Fibroblast of lung (primary cell): ENCODE measurements around the gene HAAO.

ENCODE experiments used
- EZH2 ChIP-seq: IDR thresholded peaks from 2 replicates; pipeline ENCODE4 v1.5.1; 2012; ENCODE audit warnings: low read length, control low read depth, mild to moderate bottlenecking; ENCODE audit errors: missing control alignments
- TF ChIP-seq, protein P1 (sequence below), 2 donors: IDR thresholded peaks in 1 of 2; conservative IDR thresholded peaks in 1 of 2; 1 replicate in 1 of 2; 2 replicates in 1 of 2; pipeline ENCODE4 v1.5.1; 2011 to 2012; ENCODE audit warnings: low read length in 2 of 2, control low read depth in 1 of 2, inconsistent platforms in 1 of 2, low read depth in 1 of 2, mild to moderate bottlenecking in 1 of 2

DNA sequence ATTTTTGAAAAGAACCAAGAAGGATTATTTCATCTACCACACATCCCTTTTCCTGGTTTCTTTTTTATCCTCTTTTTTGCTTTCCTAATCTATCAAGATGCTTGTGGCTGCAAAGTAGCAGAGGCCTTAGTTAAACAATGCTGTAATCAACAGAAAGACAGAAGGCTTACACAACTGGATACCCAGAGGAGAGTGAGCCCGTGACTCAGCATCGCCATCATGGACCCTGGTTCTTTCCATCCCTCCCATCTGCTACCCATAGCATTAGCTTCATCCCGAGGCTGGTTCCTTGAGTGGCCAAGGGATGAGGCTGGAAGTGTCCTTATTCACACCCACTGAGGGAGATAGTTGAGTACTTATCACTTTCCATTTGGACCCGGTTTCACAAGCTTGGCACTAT, 7.5 kb upstream of the HAAO start:
- TF ChIP-seq, protein P1, sequence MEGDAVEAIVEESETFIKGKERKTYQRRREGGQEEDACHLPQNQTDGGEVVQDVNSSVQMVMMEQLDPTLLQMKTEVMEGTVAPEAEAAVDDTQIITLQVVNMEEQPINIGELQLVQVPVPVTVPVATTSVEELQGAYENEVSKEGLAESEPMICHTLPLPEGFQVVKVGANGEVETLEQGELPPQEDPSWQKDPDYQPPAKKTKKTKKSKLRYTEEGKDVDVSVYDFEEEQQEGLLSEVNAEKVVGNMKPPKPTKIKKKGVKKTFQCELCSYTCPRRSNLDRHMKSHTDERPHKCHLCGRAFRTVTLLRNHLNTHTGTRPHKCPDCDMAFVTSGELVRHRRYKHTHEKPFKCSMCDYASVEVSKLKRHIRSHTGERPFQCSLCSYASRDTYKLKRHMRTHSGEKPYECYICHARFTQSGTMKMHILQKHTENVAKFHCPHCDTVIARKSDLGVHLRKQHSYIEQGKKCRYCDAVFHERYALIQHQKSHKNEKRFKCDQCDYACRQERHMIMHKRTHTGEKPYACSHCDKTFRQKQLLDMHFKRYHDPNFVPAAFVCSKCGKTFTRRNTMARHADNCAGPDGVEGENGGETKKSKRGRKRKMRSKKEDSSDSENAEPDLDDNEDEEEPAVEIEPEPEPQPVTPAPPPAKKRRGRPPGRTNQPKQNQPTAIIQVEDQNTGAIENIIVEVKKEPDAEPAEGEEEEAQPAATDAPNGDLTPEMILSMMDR (conservative IDR thresholded peaks at IDR 0.05 in 1 of 2, IDR thresholded peaks at IDR 0.05 in 1 of 2; ENCODE audit: low read depth in 1 of 2, low read length in 2 of 2): no peak
- no peak for TF ChIP-seq EZH2
